GM18526 (cell line): ENCODE results near the gene CD27.

Experiments
- POLR2A ChIP-seq: IDR thresholded peaks from 3 replicates; pipeline ENCODE4 v1.6.1; 2011; ENCODE audit not compliant: insufficient read length; ENCODE audit errors: extremely low read depth

CD27 gene

GRCh38 chr12:6426882-6427671, 17.7 kb upstream of the CD27 start:
- peak; percentile 24 for TF ChIP-seq POLR2A

GRCh38 chr12:6428326-6428725, 16.4 kb upstream of the CD27 start:
- no peak for TF ChIP-seq POLR2A

DNA sequence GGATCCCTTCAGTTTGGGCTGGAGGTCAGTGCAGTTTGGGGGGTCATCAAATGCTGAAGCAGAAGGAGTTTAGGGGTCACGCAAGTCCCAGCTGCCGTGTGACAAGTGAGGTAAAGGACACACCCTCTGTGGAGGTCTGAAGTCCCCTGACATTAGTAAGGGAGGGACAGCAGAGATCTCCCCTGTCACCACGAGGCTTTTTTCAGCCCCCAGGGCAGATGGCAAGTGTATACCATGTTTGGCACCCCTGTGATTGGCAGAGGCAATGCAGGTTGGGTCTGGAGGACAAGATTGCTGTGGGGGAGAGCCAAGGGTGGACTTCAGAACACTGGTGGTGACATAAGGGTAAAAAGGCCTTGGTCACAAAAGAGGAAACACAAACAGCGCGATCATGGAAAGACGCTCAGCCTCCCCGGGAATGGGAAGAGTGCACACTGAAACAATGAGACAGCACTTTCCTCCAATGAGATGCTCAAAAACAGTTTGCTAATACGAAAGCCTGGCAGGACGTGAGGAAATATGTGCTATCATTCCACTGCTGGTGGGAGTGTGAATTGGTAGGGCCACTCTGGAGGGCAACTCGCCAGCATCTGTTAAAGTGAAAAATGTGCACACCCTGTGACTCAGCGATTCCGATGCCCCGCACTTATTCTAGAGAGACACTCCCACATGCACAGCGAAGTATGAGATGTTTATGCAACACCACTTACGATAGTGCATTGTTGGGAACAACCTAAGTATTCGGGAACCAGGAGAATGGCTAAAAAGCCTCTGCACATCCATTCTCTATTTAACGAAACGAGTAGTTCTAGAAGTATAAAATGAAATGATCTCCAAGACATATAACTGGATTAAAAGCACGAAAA, 14.4 kb upstream of the CD27 start:
- TF ChIP-seq POLR2A = no peak

GRCh38 chr12:6432991-6433390, 11.8 kb upstream of the CD27 start:
- no peak for TF ChIP-seq POLR2A

DNA sequence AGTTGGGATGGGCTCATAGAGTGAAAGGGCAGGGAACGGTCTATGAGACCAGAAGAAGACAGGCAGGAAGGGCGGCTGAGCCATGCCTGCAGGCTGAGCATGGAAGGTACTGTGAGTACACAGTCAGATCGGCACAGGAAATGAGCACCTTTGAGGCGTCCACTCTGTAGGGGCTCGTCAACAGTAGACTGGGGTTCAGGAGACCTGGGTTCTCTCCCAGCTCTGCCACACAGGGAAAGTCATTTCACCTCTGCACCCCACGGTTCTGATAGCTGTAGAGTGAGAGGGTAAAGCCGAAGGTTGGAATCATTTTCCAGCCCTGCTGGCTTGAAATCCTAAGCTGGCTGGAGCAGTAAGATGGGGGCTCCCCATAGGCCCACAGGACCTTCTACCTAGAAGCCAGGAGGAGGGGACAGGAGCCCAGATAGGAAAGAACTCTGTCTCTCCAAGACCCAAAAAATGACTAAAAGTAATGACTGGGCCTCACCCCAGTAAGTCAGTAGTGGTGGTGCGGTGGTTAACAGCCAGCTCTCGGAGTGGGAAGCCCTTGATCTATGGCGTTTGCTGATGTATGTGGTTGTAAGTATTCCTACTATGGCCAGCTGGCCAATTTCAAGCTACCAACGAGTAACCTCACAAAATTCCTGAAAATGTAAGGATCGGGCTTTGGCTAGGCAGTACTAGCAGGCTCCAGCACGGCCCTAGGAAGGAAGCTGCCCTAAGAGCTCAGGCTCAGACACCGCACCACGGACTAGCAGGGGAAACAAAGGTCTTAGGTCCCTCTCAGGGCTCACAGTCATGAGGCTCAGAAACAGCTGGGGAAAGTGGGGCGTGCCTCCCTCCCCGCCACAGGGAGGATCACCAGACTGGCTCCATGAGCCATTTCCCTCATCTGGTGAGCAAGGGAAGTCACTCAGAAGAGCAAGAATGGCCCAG, 10.3 kb upstream of the CD27 start:
- no peak for TF ChIP-seq POLR2A

GRCh38 chr12:6435961-6436715, 8.6 kb upstream of the CD27 start:
- TF ChIP-seq POLR2A = no peak

GRCh38 chr12:6437586-6437985, 7.2 kb upstream of the CD27 start:
- TF ChIP-seq POLR2A = no peak

GRCh38 chr12:6438345-6438744, 6.4 kb upstream of the CD27 start:
- no peak for TF ChIP-seq POLR2A

DNA sequence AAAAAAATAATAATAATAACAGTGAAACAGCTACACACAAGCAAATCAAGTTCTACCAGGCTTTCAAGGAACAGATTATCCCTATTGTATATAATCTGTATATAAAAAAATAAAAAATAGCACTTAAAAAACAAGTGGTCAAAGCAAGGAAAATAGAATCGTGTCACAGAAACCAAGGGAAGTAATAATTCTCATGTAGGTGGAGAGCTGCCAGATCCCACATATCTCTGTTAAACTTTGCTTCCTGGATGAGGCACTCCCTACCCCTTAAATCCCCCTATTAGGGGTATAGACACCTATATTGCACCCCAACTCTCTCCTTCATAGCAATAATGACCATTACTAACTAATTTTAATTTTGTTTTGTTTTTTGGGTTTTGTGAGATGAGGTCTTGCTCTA, 4.4 kb upstream of the CD27 start:
- no peak for TF ChIP-seq POLR2A

DNA sequence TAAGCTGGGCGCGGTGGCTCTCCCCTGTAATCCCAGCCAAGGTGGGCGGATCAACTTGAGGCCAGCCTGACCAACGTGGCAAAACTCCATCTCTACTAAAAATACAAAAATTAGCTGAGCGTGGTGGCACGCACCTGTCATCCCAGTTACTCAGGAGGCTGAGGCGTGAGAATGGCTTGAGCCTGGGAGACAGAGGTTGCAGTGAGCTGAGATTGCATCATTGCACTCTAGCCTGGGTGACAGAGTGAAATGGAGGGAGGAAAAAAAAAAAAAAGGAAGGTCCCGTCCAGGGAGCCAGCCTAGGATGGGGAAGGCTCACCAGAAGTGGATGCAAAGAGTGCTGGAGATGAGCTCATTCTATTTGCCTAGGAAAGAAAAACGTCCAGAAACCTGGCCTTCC, 1.9 kb upstream of the CD27 start:
- no peak for TF ChIP-seq POLR2A

GRCh38 chr12:6443361-6443983, 1.3 kb upstream of the CD27 start:
- TF ChIP-seq POLR2A = peak; percentile 25

DNA sequence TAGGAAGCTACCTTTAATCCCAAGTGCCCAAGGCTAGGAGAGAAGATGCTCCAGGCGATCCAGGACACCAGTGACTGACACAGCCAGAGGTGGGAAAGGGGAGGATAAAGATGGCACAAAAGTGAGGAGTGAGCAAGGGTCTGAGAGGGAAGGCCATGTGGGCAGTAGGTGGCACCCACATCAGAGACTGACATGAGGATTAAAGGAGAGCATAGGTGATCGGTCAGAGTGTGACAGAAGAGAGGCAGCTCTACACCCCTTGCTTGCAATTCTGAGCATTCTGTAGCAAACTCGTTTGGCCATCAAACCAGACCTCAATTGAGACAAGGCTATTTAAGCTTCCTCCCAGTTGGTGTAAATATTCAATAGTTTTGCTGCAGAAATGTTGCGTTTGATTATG, 724 bp upstream of the CD27 start:
- TF ChIP-seq POLR2A = no peak

DNA sequence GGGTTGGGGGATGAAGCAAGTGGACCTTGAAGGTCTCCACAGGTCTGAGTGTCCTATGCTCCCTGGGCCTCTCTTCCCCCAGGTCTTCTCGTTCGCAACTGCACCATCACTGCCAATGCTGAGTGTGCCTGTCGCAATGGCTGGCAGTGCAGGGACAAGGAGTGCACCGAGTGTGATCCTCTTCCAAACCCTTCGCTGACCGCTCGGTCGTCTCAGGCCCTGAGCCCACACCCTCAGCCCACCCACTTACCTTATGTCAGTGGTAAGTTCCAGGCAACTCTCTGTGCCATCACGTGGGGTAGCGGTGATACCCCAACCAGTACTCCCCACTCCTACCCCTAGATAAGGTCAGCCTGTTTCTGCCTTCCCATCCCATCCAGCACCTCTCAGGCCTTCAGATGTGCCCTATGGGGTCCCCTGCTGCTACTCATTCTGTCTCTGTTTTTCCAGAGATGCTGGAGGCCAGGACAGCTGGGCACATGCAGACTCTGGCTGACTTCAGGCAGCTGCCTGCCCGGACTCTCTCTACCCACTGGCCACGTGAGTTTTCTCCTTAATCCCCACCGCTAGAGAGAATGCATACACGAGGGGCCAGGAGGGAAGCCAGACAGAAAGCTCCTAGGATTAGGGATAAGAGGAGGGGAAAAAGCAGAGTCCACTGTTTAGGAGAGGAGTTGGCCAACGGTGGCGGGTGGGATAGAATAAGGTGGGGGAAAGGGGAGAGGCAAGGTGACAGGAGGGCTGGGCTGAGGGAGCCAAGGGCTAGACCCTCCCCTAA, 5.5 kb downstream of the CD27 start:
- TF ChIP-seq POLR2A = no peak

- no peak for TF ChIP-seq POLR2A
These were observed 6.2 kb downstream of the CD27 start for GRCh38 chr12:6450869-6451347.
